Thyroid gland (tissue), 4 donors: Measurements from ENCODE around the gene ESD.

Experiments used
- CTCF ChIP-seq, 6 experiments: fragments of 200-600 bp in 3 of 6; fragments of 450-650 bp in 3 of 6; sonication (generic) in 3 of 6; IDR thresholded peaks; one replicate each; pipeline ENCODE4 v1.5.1; 2016 to 2019; ENCODE audit warnings: antibody characterized with exemption in 6 of 6, mild to moderate bottlenecking in 2 of 6, inconsistent platforms in 1 of 6, moderate library complexity in 1 of 6
- POLR2A ChIP-seq, 2 donors: fragments of 450-650 bp; IDR thresholded peaks; one replicate each; pipeline ENCODE4 v1.6.1; 2017; ENCODE audit warnings: antibody characterized with exemption in 2 of 2, mild to moderate bottlenecking in 2 of 2, moderate library complexity in 1 of 2

GRCh38 chr13:46761866-46762265 is 35.1 kb downstream of the ESD start:
- no peak for TF ChIP-seq POLR2A (IDR thresholded peaks at IDR 0.05)
- no peak for TF ChIP-seq CTCF (IDR thresholded peaks at IDR 0.05)
